GM18870 (cell line): Measurements from ENCODE around the gene TLE6.
"Not testable (repeated sequence)": the region's sequence is repeated elsewhere in the genome, so short reads cannot be mapped to it uniquely, and the experiment has no call there.

Source experiments
- ATAC-seq: cut with Tn5 transposase; IDR thresholded peaks from one replicate; pipeline ENCODE4 v1.9.1; 2021; ENCODE audit warnings: moderate library complexity; ENCODE audit not compliant: unreplicated experiment

The TLE6 gene

DNA sequence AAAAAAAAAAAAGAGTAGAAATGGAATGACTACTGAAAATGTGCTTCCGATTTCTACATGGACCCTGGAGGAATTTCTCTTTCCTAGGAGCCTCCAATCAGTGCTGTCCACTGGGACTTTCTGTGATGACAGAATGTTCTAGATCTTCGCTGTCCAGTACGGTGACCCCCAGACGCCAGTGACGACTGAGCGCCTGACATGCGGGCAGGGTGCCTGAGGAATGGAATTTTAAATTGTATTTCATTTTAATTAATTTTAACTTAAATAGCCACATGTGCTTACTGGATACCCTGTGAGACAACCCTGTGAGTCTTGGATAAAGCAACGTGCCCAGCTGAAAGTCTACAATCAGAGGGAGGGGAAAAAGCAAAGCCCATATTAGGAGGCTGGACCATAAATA, 4.1 kb upstream of the TLE6 start:
- no peak for ATAC-seq

GRCh38 chr19:2974342-2975041, 2.9 kb upstream of the TLE6 start:
- no peak for ATAC-seq

- ATAC-seq, result no peak
These were observed 759 bp upstream of the TLE6 start for GRCh38 chr19:2976609-2977000.

DNA sequence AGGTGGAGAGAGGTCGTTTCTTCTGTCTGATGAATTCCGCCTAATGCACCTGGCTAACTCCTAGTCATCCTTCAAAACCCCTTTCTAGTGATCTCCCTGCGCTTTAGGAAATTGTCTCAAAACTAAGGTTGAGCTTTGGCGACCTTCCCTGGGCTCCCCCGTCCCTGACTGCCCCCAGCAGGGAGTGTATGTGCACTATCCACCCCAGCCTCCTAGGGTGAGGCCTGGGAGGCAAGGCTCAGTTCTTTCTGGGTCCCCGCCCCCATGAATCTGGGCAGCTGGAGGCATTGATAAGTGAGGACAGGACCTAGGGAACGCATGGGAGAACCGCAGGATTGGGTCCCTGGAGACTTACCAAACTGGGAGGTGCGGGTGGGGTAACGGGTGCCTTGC, 378 bp downstream of the TLE6 start:
- no peak for ATAC-seq

DNA sequence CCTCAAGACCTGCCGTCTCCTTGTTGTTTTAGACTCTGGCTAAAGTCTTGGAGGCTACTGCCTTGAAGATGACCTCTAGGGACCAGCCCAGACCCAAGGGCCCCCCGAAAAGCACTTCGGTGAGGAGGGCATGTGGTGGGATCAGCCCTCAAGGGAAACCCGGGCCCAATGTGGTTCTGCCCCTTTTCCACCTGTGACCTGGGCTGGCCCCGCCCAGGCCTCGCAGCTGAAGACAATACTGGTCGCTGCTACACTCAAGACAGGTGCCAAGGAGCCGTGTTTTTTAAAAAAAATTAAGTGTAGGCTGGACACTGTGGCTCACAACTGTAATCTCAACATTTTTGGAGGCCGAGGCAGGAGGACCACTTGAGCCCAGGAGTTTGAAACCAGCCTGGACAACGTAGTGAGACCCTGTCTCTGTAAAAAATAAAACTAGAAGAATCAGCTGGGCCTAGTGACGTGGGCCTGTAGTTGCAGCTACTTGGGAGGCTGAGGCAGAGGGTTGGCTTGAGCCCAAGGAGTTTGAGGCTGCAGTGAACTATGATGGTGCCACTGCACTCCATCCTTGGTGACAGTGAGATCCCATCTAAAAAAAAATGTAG, 903 bp downstream of the TLE6 start:
- no peak for ATAC-seq

- ATAC-seq, result no peak
These were observed 1.4 kb downstream of the TLE6 start for GRCh38 chr19:2978772-2979171.

DNA sequence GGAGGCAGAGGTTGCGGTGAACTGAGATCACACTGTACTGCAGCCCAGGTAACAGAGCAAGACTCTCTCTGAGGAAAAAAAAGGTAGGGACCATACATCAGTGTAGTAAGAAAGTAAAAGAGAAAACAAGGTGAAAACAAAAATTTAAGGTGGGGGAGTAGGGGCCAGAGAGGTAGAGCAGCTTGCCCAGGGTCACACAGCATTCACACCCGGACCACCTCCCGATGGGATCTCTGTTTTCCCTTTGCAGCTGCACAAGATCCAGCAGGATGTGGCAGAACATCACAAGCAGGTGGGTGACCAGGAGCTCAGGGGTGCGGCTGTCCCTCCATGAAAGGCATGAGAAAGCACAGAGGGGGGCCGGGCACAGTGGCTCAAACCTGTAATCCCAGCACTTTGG, 4.5 kb downstream of the TLE6 start:
- ATAC-seq, result no peak

GRCh38 chr19:2982561-2982960, 5.2 kb downstream of the TLE6 start:
- no peak for ATAC-seq

DNA sequence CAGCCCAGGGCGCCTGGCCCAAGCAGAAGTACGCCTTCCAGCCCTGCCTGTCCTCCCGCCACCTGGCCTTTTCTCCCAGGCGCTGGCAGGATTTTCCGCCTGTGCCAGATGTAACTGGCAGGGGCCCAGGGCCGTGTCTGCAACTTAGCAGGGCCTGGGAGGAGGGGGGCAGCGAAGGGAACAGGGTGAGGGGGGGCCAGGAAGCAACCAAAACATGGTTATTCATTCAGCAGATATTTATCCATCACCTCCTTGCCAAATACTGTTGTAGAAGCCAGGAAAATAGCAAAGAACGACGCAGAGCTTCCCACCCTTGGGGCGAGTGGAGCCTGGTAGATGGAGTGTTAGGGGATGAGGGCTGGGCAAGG, 5.6 kb downstream of the TLE6 start:
- ATAC-seq, result no peak

DNA sequence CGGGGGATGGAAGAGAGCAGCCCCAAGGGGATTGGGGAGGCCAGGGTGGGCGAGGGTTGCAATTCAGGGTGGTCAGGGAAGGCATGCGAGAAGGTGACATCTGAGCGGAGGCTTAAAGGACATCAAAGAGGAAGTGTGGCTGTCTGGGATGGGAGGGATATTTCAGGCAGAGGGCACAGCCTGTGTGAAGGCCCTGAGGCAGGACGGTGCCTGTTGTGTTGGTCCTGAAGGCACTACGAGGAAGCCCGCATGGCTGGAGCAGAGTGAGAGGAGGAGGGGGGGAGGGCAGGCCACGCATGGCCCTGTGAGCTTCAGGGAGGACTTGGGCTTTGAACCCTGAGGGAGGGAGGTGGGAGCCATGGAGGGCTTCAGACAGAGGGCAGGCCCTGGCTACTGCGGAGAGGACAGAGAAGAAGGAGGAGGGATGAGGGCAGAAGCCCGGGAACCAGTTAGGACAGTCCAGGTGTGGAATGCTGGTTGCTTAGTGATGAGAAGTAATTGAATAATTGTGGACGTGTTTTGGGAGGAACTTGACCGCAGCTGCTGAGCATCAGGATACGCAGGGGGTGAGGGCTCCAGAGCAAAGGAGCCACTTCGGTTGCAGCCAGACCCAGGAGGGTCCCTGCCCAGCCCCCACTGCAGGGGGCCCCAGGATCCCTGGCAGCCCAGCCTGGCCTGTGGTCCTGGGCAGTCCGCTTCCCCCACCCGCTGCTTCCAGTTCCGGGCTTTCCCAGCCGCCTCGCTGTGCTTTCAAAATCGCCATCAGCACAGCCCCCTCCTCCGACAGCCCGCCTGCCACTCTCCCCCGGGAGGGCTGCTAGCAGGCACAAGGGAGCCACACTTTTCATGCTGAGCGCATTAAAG, 6.2 kb downstream of the TLE6 start:
- ATAC-seq, result no peak

GRCh38 chr19:2984215-2984528, 6.8 kb downstream of the TLE6 start:
- ATAC-seq, result no peak

DNA sequence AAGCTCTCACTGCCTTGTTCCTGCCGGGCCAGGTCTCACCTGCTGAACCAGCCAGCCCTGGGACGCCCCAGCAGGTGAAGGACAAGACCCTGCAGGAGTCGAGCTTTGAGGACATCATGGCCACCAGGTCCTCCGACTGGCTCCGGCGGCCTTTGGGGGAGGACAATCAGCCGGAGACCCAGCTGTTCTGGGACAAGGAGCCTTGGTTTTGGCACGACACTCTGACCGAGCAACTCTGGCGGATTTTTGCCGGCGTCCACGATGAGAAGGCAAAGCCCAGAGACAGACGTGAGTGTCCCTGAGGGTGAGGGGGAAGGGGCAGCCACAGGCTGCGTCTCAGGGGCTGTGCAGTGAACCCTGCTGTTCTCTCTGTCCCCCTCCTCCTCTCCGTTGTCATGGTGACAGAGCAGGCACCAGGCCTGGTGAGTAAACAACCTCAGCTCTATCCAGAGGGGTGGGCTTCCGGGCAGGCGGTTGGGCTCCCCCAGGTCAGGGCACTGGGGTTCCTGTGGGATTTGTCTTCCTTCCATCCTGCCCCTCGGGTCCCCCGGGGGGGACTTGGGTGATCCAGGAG, 9.7 kb downstream of the TLE6 start:
- no peak for ATAC-seq

GRCh38 chr19:2987797-2988196, 10.4 kb downstream of the TLE6 start:
- ATAC-seq, result no peak

GRCh38 chr19:2988568-2988967, 11.2 kb downstream of the TLE6 start:
- no peak for ATAC-seq

DNA sequence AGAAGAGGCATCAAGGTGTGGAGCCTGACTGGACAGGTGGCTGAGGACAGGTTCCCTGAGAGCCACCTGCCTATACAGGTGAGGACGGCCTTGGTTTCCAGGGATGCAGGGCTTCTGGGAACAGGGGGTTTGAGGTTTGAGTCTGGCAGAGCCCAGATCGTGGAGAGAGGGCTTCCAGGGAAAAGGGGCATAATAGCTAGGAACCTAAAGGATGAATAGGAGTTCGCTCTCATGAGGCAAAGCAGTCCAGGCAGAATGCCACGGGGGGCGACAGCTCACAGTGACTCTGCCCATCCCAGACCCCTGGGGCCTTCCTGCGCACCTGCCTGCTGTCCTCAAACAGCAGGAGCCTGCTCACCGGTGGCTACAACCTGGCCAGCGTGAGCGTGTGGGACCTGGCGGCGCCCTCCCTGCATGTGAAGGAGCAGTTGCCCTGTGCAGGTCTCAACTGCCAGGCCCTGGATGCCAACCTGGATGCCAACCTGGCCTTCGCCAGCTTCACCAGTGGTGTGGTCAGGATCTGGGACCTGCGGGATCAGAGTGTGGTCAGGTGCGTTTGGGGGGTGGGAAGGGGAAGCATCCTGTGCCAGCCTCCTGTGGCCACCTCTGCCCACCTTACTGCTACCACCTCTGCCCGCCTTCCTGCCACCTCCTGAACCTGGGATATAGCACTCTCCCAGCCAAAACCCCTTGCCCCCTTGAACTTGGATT, 12.0 kb downstream of the TLE6 start:
- no peak for ATAC-seq

GRCh38 chr19:2992333-2992732, 15.0 kb downstream of the TLE6 start:
- not testable (repeated sequence) for ATAC-seq

DNA sequence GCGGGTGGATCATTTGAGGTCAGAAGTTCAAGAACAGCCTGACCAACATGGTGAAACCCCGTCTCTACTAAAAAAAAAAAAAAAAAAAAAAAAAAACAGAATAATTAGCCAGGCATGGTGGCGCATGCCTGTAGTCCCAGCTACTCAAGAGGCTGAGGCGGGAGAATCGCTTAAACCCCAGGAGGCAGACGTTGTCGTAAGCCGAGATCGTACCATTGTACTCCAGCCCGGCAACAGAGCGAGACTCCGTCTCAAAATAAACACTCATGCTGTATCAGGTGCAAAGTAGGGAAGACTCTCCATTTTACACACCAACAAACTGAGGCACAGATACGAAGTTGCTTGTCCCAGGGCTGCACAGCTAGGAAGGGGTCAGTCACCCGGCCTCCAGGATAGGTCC, 15.6 kb downstream of the TLE6 start:
- no peak for ATAC-seq

- no peak for ATAC-seq
These were observed 16.2 kb downstream of the TLE6 start for GRCh38 chr19:2993579-2993978.

DNA sequence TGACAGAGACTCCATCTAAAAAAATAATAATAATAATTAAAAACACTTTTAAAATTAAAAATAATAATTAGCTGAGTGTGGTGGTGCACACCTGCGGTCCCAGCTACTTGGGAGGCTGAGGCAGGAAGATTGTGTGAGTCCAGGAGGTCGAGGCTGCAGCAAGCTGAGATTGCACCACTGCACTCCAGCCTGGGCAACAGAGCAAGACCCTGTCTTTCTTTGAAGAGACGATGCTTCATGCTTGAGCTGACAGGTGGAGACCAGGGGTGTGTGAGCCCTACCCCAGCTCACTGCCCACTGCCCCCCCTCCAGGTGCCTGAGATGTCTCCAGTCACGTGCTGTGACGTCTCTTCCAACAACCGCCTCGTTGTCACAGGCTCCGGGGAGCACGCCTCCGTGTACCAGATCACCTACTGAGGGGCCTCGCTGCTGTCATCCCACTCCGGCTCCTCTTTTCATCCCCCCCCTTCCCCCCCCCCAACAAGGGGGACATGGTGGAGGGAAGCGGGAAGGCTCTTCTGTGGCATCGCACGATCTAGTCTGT, 17.3 kb downstream of the TLE6 start:
- no peak for ATAC-seq

- ATAC-seq, result no peak
These were observed 20.4 kb downstream of the TLE6 start for GRCh38 chr19:2997720-2998119.

DNA sequence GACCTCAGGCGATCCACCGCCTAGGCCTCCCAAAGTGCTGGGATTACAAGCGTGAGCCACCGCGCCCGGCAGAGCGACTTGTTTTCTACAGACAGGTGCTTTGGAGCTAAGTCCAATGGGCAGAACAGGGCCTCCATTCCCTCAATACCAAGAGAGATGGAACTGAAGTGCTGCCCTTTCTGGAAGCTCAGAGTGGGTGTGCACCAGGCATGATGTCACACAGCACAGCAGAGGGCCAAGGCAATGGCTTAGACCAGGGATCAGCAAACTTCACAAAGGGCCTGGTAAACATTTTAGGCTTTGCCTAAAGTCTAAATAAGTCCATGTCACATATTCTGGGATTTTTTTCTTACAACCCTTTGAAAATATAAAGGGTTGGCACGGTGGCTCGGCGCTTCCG, 21.3 kb downstream of the TLE6 start:
- ATAC-seq, result no peak
